ENCODE data around the gene RALGDS. TPM values are rescaled to one million over a fixed set of nuclear protein-coding genes. Genes with fewer than 3 reads are reported as not detected.

Gene RALGDS
- total and polyA plus RNA-seq, 2 of the 4 experiments (the other 2 are of a cell fraction), result 13.1 to 36.9 TPM

- no peak overlapping the region for H4K8ac ChIP-seq (ENCODE audit: low read depth in 2 of 2, low read length in 2 of 2)
- no peak overlapping the region for H3K9ac ChIP-seq (ENCODE audit: low read depth, low read length)
- CTCF ChIA-PET, result interaction anchor here (0.7 kb wide), 1 partner anchor 84 kb away, joined by 3 read pairs; no protein-coding TSS in a partner anchor
- no peak overlapping the region for H4K91ac ChIP-seq (ENCODE audit: insufficient read depth, low read depth, low read length)
- no CpG with 5 or more reads among the region's 6 CpGs for WGBS, 2 experiments (ENCODE audit: extremely low coverage in 2 of 2, insufficient read length in 1 of 2)
- H3K9me1 ChIP-seq (ENCODE audit: insufficient read depth, low read length), result 0 out of 2 replicates have a peak, but pooled peaks cover 3% of the 10 kb centered on the region
- dilution Hi-C loops (cut with HindIII; ENCODE audit: low sequenced_read_pairs, unreplicated experiment), result no loop called here
- H2AK9ac ChIP-seq (replicated peaks; ENCODE audit: low read depth, low read length, poor library complexity), result no peak overlapping the region
- H2BK120ac ChIP-seq (ENCODE audit: low read depth, low read length), result no peak overlapping the region
- BruUV-seq (replicated peaks), result no TSS peak
- in situ Hi-C loops (cut with MboI; ENCODE audit: low sequenced_read_pairs), result no loop called here
- no peak overlapping the region for H3K14ac ChIP-seq (replicated peaks; ENCODE audit: low read depth, low read length)
- no peak overlapping the region for H2AFZ ChIP-seq (replicated peaks; ENCODE audit: low read length, poor library complexity)
- H3K4me3 ChIP-seq (ENCODE audit: insufficient read depth, low read depth, low read length), result no peak overlapping the region
- H3K36me3 ChIP-seq (ENCODE audit: control insufficient read depth, insufficient read depth, low read length), result peaks cover 25% of the 10 kb centered on the region
- no peak overlapping the region for H2BK5ac ChIP-seq (ENCODE audit: low read depth, low read length, poor library complexity, severe bottlenecking)
- H4K5ac ChIP-seq (ENCODE audit: low read depth, low read length), result no peak overlapping the region
- POLR2A ChIA-PET (ENCODE audit: unreplicated experiment), result no interaction called here
- H3K23ac ChIP-seq (ENCODE audit: low read depth, low read length), result no peak overlapping the region
- no peaks in the 10 kb centered on the region for H3K27me3 ChIP-seq (ENCODE audit: control insufficient read depth, insufficient read depth, low read length)
- H2BK20ac ChIP-seq (ENCODE audit: low read depth, low read length), result no peak overlapping the region
- no peak overlapping the region for H2BK15ac ChIP-seq (ENCODE audit: low read depth, low read length)
- no peak overlapping the region for H2AK5ac ChIP-seq (ENCODE audit: low read depth, low read length)
- H3K4ac ChIP-seq (ENCODE audit: low read depth, low read length), result no peak overlapping the region
- intact Hi-C loops (cut with micrococcal nuclease), result no loop called here
- H3K9me3 ChIP-seq (ENCODE audit: control insufficient read depth, insufficient read depth, low read length), result no peaks in the 10 kb centered on the region
- H4K20me1 ChIP-seq (ENCODE audit: insufficient read depth, low read length), result no peaks in the 10 kb centered on the region; the same call in 1 of the 2 replicates
- H3K4me2 ChIP-seq (ENCODE audit: low read depth, low read length), result no peak overlapping the region
- H3K79me1 ChIP-seq (ENCODE audit: low read depth in 1 of 2, low read length in 2 of 2), result no peaks in the 10 kb centered on the region
- H3K56ac ChIP-seq (ENCODE audit: extremely low read depth, insufficient read depth, low read length), result no peak overlapping the region
- peaks cover 3% of the 10 kb centered on the region; the same call in 1 of the 2 replicates for H3K4me1 ChIP-seq (ENCODE audit: control insufficient read depth, insufficient read depth, low read length)
- TF ChIP-seq MAZ (IDR thresholded peaks at IDR 0.05; ENCODE audit: borderline replicate concordance, low read depth, low read length) (no peak), CEBPB (IDR thresholded peaks at IDR 0.05; ENCODE audit: low read depth, low read length) (no peak), RCOR1 (IDR thresholded peaks at IDR 0.05; ENCODE audit: insufficient replicate concordance, low read length) (no peak), POLR2A (IDR thresholded peaks at IDR 0.05; ENCODE audit: low read depth, low read length) (no peak), BHLHE40 (IDR thresholded peaks at IDR 0.05; ENCODE audit: low read depth, low read length) (no peak), SMC3 (IDR thresholded peaks at IDR 0.05; ENCODE audit: low read depth, low read length) (no peak), RFX5 (IDR thresholded peaks at IDR 0.05; ENCODE audit: low read depth, low read length) (no peak), USF2 (IDR thresholded peaks at IDR 0.05; ENCODE audit: low read depth, low read length) (no peak), CHD1 (IDR thresholded peaks at IDR 0.05; ENCODE audit: low read depth, low read length) (no peak), MXI1 (IDR thresholded peaks at IDR 0.05; ENCODE audit: borderline replicate concordance, low read depth, low read length) (no peak)
- DNase-seq (no peak), ATAC-seq (ENCODE audit: low read depth) (peak; percentile 27)
- H3K18ac ChIP-seq (ENCODE audit: low read depth, low read length), result no peak overlapping the region
- no peak overlapping the region for H3K27ac ChIP-seq (ENCODE audit: insufficient read depth, low read length)
Observed at GRCh38 chr9:133060417-133060841, 60.6 kb downstream of the RALGDS start.

Data from IMR-90 (cell line).